OCI-LY3 (cell line): ENCODE results near the gene NID1.

Source experiments
- H2AFZ ChIP-seq: fragments of 200-600, 300-600 bp; shearing (Covaris generic); 2 replicates; pipeline ENCODE4 v1.6.0; 2014; ENCODE audit warnings: antibody characterized with exemption, low read depth, low read length
- H3K27ac ChIP-seq: fragments of 200-600, 300-600 bp; sonication (generic); 2 replicates; pipeline ENCODE4 v1.5.1; 2014; ENCODE audit warnings: mild to moderate bottlenecking, low read length, moderate library complexity, mixed read lengths
- H3K27me3 ChIP-seq: fragments of 200-600, 300-600 bp; sonication (generic); 2 replicates; pipeline ENCODE4 v1.6.1; 2014; ENCODE audit warnings: low read depth, low read length, mixed read lengths
- H3K36me3 ChIP-seq: fragments of 200-600, 300-600 bp; sonication (generic); replicated peaks from 2 replicates; pipeline ENCODE3; 2014; ENCODE audit warnings: low read depth, low read length, mixed read lengths
- H3K4me1 ChIP-seq: fragments of 300-600, 200-600 bp; sonication (generic); 2 replicates; pipeline ENCODE4 v1.6.1; 2014; ENCODE audit warnings: low read length, mixed read lengths
- H3K4me2 ChIP-seq: fragments of 200-600, 300-600 bp; sonication (generic); 2 replicates; pipeline ENCODE4 v1.6.1; 2014; ENCODE audit warnings: low read length, mixed read lengths
- H3K4me3 ChIP-seq: fragments of 300-600, 200-600 bp; sonication (generic); 2 replicates; pipeline ENCODE4 v1.5.1; 2014; ENCODE audit warnings: antibody characterized with exemption, mild to moderate bottlenecking, low read length, moderate library complexity
- H3K79me2 ChIP-seq: fragments of 300-600, 200-600 bp; shearing (Covaris generic); 2 replicates; pipeline ENCODE4 v1.6.1; 2014; ENCODE audit warnings: mild to moderate bottlenecking, low read length, mixed read lengths
- H3K9ac ChIP-seq: fragments of 300-600, 200-600 bp; shearing (Covaris generic); 2 replicates; pipeline ENCODE4 v1.6.0; 2014; ENCODE audit warnings: mild to moderate bottlenecking, low read length, moderate library complexity
- H3K9me3 ChIP-seq: fragments of 200-600, 300-600 bp; shearing (Covaris generic); 2 replicates; pipeline ENCODE4 v1.6.1; 2014; ENCODE audit warnings: low read length, mixed read lengths; ENCODE audit not compliant: insufficient read depth
- H4K20me1 ChIP-seq: fragments of 200-600, 300-600 bp; sonication (generic); 2 replicates; pipeline ENCODE4 v1.6.1; 2016; ENCODE audit warnings: low read length, mixed read lengths; ENCODE audit not compliant: insufficient read depth
- EZH2phosphoT487 ChIP-seq: fragments of 200-600 bp; shearing (Covaris generic); IDR thresholded peaks from 2 replicates; pipeline ENCODE4 v1.6.1; 2018; ENCODE audit warnings: antibody characterized with exemption, mixed run types, low read depth
- TF ChIP-seq, protein P1 (sequence below): fragments of 200-600, 300-600 bp; sonication (generic); IDR thresholded peaks from 2 replicates; pipeline ENCODE4 v1.5.1; 2014; ENCODE audit warnings: antibody characterized with exemption, low read length, low read depth

The NID1 gene

DNA sequence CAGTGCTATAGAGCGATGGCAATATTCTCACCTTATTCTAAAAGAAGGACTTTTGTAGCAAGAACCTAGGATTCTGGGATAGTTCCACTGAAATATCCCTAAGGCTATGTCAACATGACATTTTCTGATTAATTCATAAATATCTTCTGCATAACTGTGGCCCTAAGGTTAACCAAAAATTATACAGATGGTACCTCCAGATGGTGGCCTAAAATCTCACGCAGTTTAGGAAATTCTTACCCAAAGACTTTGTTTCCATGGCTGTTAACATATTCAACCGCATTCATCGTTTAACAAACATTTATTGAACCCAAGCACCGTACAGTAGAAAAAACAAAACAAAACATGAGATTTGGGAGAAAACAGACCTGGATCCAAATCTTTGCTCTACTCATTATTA, 19.1 kb downstream of the NID1 start:
- H3K27me3 ChIP-seq = peaks cover 20% of the 10 kb centered on the region
- no peaks in the 10 kb centered on the region for H3K36me3 ChIP-seq
- H3K4me3 ChIP-seq = no peak overlapping the region

DNA sequence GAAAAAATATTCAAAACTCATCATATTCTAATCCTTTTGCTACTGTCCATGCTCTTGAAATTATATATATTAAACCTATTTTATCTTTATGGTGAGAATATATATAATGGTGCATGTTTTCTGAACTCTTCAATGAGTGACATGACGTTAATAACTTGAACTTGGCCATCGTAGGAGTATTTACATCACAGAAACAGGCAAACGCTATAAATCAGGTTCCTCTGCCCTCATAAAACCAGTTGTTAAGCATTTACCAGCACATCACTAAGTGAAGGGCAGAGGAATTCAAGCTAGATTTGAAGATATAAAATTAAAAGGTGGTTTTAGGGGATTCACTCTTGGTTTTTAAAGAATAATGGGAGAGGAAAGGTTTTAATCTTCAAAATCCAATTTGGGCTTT, 20.5 kb downstream of the NID1 start:
- Histone ChIP-seq H3K9ac (no peak overlapping the region), H3K4me1 (no peaks in the 10 kb centered on the region), H3K4me3 (no peak overlapping the region), H2AFZ (no peak overlapping the region), H3K27ac (no peak overlapping the region), H4K20me1 (no peaks in the 10 kb centered on the region), H3K27me3 (peaks cover 30% of the 10 kb centered on the region), H3K79me2 (no peaks in the 10 kb centered on the region), H3K36me3 (no peaks in the 10 kb centered on the region), H3K9me3 (no peaks in the 10 kb centered on the region), H3K4me2 (no peak overlapping the region)
- TF ChIP-seq, protein P1, sequence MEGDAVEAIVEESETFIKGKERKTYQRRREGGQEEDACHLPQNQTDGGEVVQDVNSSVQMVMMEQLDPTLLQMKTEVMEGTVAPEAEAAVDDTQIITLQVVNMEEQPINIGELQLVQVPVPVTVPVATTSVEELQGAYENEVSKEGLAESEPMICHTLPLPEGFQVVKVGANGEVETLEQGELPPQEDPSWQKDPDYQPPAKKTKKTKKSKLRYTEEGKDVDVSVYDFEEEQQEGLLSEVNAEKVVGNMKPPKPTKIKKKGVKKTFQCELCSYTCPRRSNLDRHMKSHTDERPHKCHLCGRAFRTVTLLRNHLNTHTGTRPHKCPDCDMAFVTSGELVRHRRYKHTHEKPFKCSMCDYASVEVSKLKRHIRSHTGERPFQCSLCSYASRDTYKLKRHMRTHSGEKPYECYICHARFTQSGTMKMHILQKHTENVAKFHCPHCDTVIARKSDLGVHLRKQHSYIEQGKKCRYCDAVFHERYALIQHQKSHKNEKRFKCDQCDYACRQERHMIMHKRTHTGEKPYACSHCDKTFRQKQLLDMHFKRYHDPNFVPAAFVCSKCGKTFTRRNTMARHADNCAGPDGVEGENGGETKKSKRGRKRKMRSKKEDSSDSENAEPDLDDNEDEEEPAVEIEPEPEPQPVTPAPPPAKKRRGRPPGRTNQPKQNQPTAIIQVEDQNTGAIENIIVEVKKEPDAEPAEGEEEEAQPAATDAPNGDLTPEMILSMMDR = no peak
- no peak for TF ChIP-seq EZH2phosphoT487

More for the DNA sequence above, 19.1 kb downstream of the NID1 start:
- H3K9ac ChIP-seq = no peak overlapping the region
- TF ChIP-seq EZH2phosphoT487 = no peak
- TF ChIP-seq, protein P1 = no peak
- no peaks in the 10 kb centered on the region for H4K20me1 ChIP-seq
- no peaks in the 10 kb centered on the region for H3K9me3 ChIP-seq
- H3K27ac ChIP-seq = no peak overlapping the region
- no peaks in the 10 kb centered on the region for H3K4me1 ChIP-seq
- H3K79me2 ChIP-seq = no peaks in the 10 kb centered on the region
- H2AFZ ChIP-seq = no peak overlapping the region
- no peak overlapping the region for H3K4me2 ChIP-seq

DNA sequence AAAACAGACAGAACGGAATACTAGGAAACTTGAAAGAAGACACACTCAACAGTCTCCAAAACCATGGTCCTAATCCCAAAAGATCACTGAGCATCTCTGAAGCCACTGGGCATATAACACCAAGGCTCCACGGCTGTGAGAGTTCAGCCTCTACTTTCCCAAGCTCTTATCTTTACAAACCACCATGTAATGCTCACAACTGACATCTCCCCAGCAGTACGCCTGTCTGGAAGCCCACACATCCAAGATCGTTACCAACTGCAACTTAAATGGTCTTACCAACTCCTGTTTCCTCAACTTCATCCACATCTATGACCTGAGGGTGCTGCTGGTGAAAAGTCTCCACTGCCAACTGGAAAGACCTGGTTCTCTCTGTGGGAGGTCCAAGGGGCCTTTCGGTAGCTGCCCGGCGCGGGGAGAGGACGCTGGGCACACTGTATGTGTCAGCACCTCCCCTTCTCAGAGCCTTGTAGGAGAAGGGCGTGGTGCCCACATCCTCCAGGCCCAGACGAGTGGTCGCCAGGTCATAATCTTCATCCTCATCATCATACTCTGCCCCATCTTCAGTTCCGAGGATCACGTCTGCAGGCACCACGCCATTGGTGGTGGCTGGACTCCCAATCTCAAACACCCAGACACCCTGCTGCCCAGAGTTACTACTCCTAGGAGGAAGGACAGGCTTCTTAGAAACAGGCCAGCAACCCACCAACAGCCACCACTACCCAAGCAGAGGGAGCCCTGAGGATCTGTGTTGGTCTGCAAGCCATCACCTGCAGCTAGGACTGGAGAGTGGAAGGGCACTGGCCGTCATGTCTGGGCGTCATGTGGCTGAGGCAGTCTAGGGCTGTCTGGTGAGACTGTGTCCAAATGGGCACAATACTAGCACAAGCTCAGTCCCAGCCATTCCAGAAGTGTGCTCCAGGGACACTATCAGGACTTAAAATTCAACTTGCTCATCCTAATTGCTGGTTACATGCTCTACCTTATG, 23.0 kb downstream of the NID1 start:
- Histone ChIP-seq H3K4me2 (no peak overlapping the region), H3K79me2 (no peaks in the 10 kb centered on the region), H3K9me3 (no peaks in the 10 kb centered on the region), H3K36me3 (no peaks in the 10 kb centered on the region), H2AFZ (no peak overlapping the region), H3K27ac (no peak overlapping the region), H3K27me3 (peaks cover 38% of the 10 kb centered on the region), H3K4me3 (no peak overlapping the region), H4K20me1 (no peaks in the 10 kb centered on the region), H3K9ac (no peak overlapping the region), H3K4me1 (no peaks in the 10 kb centered on the region)
- no peak for TF ChIP-seq EZH2phosphoT487
- TF ChIP-seq, protein P1 = no peak
